Activated naive CD8-positive, alpha-beta T cell treated with anti-CD3 and anti-CD28 coated beads, Interleukin-2, amount 10 ng/mL, durations not matched to agents 7 days and 5 days (primary cell): ENCODE results near the gene TKT. TPM values are rescaled to one million over a fixed set of nuclear protein-coding genes. Genes with fewer than 3 reads are reported as not detected.
A peak's percentile ranks its signal among the peaks of the same experiment; 100 is the strongest.

Experiments
- ATAC-seq: fragments of 150-1000 bp; cut with Tn5 transposase; one replicate; pipeline ENCODE4 v1.10.0; 2021; ENCODE audit warnings: low read depth, moderate library complexity
- POLR2A ChIA-PET: fragments of 350-600 bp; sonication (Branson Sonifier 250); formaldehyde crosslinking; loops from one replicate; lab custom pipeline; 2021; ENCODE audit warnings: antibody characterized with exemption; lab: Charles Lee
- DNase-seq: peaks from one replicate; pipeline ENCODE4 v3.0.0; 2021
- H3K27ac Mint-ChIP-seq: one replicate; pipeline ENCODE4 v1.8.0; 2022; ENCODE audit warnings: mild to moderate bottlenecking, mixed read lengths
- H3K27me3 Mint-ChIP-seq: one replicate; pipeline ENCODE4 v1.8.0; 2022; ENCODE audit warnings: mild to moderate bottlenecking, moderate library complexity, mixed read lengths
- H3K36me3 Mint-ChIP-seq: one replicate; pipeline ENCODE4 v1.8.0; 2021; ENCODE audit warnings: mild to moderate bottlenecking, mixed read lengths
- H3K4me1 Mint-ChIP-seq: one replicate; pipeline ENCODE4 v1.8.0; 2021; ENCODE audit warnings: mixed read lengths
- H3K4me3 Mint-ChIP-seq: one replicate; pipeline ENCODE4 v1.8.0; 2022; ENCODE audit warnings: mild to moderate bottlenecking, moderate library complexity, mixed read lengths
- H3K9me3 Mint-ChIP-seq: one replicate; pipeline ENCODE4 v1.8.0; 2021; ENCODE audit warnings: mixed read lengths
- total RNA-seq, 2 experiments: library from RNA; stranded (reverse); gene quantifications; one replicate each; pipeline ENCODE4 v1.2.3, GENCODE V29; 2021

The TKT gene
- total RNA-seq, 2 experiments from 2014 or later: 204 to 210 TPM

DNA sequence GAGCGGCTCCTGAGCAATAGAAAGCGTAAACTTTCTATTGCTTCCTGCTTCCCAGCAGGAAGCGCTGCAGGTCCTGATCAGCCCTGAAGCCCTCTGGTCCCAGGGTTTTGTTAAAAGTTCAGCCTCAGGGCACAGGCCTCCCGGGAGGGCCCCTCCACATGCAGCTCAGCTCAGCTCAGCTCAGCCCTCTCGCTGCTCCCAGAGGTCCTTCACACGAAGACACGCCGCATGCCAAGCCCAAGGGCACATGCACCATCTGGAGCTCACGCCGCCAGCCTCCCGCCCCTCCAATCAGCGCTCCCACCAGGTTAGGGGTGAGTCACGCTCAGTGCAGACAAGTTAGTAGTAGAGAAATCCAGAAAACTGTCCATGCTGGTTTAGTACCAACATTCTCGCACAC, 12.7 kb downstream of the TKT start:
- POLR2A ChIA-PET: no interaction called here
- H3K4me1 Mint-ChIP-seq: peaks cover 15% of the 10 kb centered on the region
- no peak overlapping the region for H3K27ac Mint-ChIP-seq
- DNase-seq: no peak
- H3K4me3 Mint-ChIP-seq: no peak overlapping the region
- H3K9me3 Mint-ChIP-seq: no peaks in the 10 kb centered on the region
- H3K27me3 Mint-ChIP-seq: no peaks in the 10 kb centered on the region
- ATAC-seq: no peak
- H3K36me3 Mint-ChIP-seq: peaks cover 19% of the 10 kb centered on the region

DNA sequence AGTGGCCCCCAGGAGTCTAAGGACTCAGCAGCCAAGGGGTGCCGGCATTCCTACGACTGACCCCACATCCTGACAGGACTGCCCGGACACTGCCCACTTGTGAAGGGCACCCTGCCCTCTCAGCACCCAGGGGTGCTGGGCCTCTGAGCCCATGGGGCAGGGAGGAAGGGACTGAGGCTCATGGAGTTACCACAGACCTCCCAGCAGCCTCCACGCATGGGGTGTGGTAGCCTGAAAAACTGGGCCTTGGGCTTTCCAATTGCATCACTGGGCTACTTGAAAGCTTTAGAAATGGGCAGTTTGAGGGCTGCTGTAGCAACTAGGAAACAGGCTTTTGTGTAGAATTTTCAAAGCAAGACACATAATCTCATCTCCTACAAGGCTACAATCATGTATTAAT, 13.2 kb downstream of the TKT start:
- peaks cover 18% of the 10 kb centered on the region for H3K36me3 Mint-ChIP-seq
- no peaks in the 10 kb centered on the region for H3K9me3 Mint-ChIP-seq
- H3K4me3 Mint-ChIP-seq: no peak overlapping the region
- ATAC-seq: no peak
- no peak overlapping the region for H3K27ac Mint-ChIP-seq
- no peaks in the 10 kb centered on the region for H3K27me3 Mint-ChIP-seq
- H3K4me1 Mint-ChIP-seq: peaks cover 11% of the 10 kb centered on the region
- POLR2A ChIA-PET: no interaction called here
- no peak for DNase-seq

DNA sequence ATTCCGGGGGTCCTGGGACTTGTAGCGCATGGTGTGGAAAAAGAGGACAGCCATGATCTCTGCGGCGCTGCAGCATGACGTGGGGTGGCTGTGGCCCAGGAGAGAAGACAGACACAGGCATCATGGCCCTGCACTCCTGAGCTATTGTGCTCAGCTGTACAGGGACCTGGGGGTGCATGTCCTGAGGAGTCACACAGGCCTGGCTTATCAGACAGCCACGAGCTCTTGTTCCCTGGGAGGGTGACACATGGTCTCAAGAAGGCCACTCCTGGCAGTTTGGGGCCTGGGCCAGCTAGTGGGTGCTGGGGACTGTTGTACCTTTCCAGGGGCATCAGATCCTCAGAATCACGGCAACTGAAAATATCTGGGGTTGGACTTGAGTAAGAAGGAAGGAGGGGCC, 13.7 kb downstream of the TKT start:
- no peak overlapping the region for H3K4me3 Mint-ChIP-seq
- H3K4me1 Mint-ChIP-seq: peaks cover 10% of the 10 kb centered on the region
- H3K36me3 Mint-ChIP-seq: peaks cover 17% of the 10 kb centered on the region
- H3K9me3 Mint-ChIP-seq: no peaks in the 10 kb centered on the region
- peak overlapping the region; percentile 40 for H3K27ac Mint-ChIP-seq
- no peak for DNase-seq
- no peak for ATAC-seq
- no peaks in the 10 kb centered on the region for H3K27me3 Mint-ChIP-seq
- POLR2A ChIA-PET: no interaction called here

DNA sequence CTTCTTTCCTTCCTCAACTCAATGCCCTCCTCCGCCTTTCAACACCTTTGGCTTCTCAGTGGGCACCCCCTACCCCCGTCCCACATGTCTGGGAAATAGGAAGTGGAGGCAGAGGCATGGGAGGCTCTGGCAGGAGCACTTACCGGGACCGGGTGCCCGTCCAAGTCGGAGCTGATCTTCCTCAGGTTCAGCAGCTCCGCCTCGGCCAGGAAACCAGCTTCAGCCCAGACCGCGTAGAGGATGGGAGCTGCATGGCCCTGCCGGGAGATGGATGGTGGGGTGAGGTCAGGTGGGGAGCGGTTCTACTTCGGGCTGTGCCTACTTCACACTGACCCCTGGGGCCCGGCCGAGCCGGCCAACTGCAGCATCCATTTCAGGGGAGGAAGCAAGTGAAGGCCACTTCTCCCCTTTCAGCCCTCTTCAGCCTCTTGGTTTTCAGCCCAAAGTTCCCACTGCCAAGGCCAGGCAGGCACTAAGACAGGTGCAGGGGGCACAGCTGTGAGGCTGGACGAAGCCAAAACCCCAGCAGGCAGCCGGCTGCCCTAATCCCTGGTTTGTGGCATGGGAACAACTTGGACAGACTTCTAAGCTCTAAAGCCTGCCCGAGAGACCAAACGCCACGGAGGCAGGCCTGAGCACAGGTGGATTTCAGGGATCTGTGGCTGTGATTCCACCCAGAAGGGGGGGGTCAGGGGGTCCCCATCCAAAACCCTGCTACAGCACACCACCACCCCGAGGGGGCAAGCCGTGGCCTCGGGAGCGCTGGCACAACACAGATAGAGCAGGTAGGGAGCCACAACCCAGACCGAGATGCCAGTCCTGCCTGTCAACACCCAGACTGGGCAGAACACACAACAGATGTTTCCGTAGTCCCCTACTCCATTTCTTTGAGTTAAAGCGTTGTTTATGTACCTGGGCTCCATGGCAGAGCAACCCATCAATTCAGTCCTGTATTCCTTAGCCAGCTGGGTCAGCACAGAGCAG, 14.5 kb downstream of the TKT start:
- Mint-ChIP-seq H3K4me1 (peaks cover 14% of the 10 kb centered on the region), H3K36me3 (peaks cover 14% of the 10 kb centered on the region), H3K27ac (peak overlapping the region; percentile 58)

DNA sequence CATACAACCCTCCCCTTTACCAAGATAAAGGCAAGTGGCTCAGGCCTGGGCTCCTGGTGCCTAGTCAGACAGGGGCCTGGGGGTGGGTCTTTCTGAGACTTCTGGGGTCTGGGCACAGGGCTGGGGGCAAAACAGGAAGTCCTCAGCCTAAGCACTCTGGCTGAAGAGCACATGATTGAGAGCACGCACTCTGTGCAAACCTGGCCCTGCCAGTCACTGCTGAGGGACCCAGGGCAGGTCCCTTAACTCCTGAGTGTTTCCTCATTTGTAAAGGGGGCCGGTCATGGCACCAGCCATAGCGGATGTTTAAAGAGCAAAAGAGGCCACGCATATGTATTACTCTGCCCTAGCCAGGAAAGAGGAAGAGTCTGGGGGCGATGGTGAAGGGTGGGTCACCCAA, 16.0 kb downstream of the TKT start:
- Mint-ChIP-seq H3K27me3 (no peaks in the 10 kb centered on the region), H3K27ac (peak overlapping the region; percentile 6), H3K36me3 (peaks cover 7% of the 10 kb centered on the region), H3K9me3 (no peaks in the 10 kb centered on the region), H3K4me3 (no peak overlapping the region), H3K4me1 (peaks cover 16% of the 10 kb centered on the region)
- DNase-seq (no peak), ATAC-seq (no peak)
- POLR2A ChIA-PET: no interaction called here

More for the DNA sequence above, 14.5 kb downstream of the TKT start:
- DNase-seq: no peak
- ATAC-seq: no peak
- H3K27me3 Mint-ChIP-seq: no peaks in the 10 kb centered on the region
- no peaks in the 10 kb centered on the region for H3K9me3 Mint-ChIP-seq
- POLR2A ChIA-PET: no interaction called here
- H3K4me3 Mint-ChIP-seq: no peak overlapping the region

DNA sequence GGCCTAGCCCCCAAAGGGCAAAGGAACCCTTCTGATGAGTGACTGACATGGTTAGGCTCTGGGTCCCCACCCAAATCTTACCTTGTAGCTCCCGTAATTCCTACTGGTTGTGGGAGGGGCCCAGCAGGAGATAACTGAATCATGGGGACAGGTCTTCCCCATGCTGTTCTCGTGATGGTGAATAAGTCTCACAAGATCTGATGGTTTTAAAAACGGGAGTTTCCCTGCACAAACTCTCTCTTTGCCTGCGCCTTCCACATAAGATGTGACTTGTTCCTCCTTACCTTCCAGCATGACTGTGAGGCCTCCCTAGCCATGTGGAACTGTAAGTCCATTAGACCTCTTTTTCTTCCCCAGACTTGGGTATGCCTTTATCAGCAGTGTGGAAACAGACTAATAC, 16.9 kb downstream of the TKT start:
- Mint-ChIP-seq H3K27ac (no peak overlapping the region), H3K4me1 (peaks cover 24% of the 10 kb centered on the region), H3K9me3 (no peaks in the 10 kb centered on the region), H3K4me3 (no peak overlapping the region), H3K27me3 (no peaks in the 10 kb centered on the region), H3K36me3 (peaks cover 7% of the 10 kb centered on the region)
- no peak for ATAC-seq
- POLR2A ChIA-PET: no interaction called here
- DNase-seq: no peak

DNA sequence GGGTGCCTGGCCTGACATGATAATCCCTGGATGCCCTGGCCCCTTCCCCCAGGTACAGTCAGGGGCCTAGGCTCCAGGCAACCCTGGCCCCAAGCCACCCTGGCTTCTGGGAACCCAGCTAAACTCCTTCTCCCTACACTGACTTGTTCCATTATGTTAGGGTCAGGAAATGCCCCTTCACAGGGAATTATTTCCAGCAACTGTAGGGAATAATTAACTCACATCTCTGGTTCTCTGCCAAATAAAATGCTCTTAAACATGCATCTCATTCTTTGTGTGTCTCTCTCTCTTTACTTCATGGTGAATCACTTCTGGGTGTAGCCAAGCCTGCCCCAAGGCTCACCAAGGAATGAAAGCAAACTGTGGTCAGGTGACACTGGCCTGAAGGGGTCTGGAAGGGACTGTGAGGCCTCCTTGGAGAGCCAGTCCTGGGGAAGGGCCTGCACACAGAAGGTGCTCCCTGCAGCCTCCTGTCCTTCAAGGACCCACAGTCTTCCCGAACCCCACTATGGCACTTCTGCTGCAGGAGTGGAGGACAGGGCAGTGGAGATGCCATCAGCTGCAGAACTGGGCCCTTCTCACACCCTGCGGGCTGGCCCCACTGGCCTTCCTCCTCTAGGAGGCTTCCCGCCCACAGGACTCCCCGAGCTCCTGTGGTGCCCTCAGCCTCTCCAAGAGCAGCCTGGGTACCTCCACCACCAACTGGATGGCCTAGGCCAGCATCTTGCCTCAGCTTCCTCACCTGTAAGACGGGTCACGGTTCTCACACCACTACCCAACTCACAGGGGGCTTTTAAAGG, 17.6 kb downstream of the TKT start:
- Mint-ChIP-seq H3K36me3 (peaks cover 7% of the 10 kb centered on the region), H3K27me3 (no peaks in the 10 kb centered on the region), H3K9me3 (no peaks in the 10 kb centered on the region), H3K4me1 (peaks cover 24% of the 10 kb centered on the region), H3K4me3 (no peak overlapping the region), H3K27ac (peak overlapping the region; percentile 70)
- POLR2A ChIA-PET: no interaction called here
- ATAC-seq (no peak), DNase-seq (no peak)

DNA sequence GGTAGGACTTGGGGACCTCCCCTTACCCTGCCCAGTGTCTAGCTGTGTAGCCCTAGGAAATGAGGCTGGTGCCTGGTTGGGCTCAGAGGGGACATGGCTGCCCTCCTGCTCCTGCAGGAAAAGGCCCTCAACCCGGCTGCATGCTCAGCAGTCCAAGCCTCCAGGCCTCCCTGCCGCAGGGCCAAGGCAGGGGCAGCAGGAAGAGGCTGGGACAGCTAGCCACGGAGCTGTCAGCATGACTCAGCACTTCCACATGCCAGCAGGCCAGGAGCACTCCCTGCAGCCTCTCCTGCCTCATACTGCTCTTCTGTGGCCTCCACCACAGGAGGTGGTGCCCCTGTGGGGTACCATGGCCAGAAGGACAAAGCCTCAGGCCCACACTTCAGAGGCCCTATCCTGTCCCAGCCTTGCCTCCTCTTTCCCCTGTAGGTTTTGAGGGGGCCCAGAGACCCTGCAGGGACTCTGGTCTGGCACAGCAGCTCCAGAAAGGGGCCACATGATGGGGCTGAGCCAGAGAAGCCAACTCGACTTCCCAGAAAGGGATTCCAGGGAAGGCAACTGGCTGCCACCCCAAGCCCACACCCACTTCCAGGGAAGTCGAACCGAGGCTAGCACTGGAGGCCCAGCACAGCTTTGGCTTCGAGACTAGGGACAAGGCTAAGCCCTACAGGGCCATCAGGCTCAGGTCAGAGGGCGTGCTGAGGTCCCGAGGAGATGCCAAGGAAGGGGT, 19.5 kb downstream of the TKT start:
- DNase-seq (no peak), ATAC-seq (peak; percentile 16)
- Mint-ChIP-seq H3K27ac (peak overlapping the region; percentile 71), H3K36me3 (peaks cover 13% of the 10 kb centered on the region), H3K9me3 (no peaks in the 10 kb centered on the region), H3K4me3 (no peak overlapping the region), H3K27me3 (no peaks in the 10 kb centered on the region), H3K4me1 (peaks cover 24% of the 10 kb centered on the region)
- POLR2A ChIA-PET: interaction anchor here (0.5 to 1.4 kb wide), 3 partner anchors 14 to 51 kb away, joined by 3 to 4 read pairs (median 3); no protein-coding TSS in a partner anchor

DNA sequence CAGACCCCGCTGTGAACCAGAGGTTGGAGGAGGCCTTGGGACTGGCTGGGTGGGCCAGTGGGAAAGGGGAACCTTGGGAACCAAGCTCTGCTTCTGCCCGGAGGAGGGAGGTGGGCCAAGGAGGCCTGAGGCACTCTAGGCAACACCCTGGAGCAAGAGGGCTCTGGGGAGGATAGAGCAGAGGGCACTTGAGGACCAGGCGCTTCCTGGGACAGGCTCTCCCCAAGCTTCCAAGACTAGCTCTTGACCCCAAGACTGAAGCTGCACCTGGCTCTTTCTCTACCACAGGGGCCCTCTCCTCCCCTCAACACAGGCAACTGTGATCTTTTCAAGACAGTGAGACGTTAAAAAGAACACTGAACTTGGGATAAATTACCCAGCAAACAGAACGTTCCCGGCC, 20.3 kb downstream of the TKT start:
- Mint-ChIP-seq H3K36me3 (peaks cover 13% of the 10 kb centered on the region), H3K4me1 (peaks cover 24% of the 10 kb centered on the region), H3K27ac (peak overlapping the region; percentile 81), H3K9me3 (no peaks in the 10 kb centered on the region), H3K27me3 (no peaks in the 10 kb centered on the region), H3K4me3 (no peak overlapping the region)
- no peak for ATAC-seq
- POLR2A ChIA-PET: interaction anchor here (1.4 to 1.9 kb wide), 3 partner anchors 12 to 19 kb away, joined by 3 to 10 read pairs (median 5); no protein-coding TSS in a partner anchor
- DNase-seq: no peak

DNA sequence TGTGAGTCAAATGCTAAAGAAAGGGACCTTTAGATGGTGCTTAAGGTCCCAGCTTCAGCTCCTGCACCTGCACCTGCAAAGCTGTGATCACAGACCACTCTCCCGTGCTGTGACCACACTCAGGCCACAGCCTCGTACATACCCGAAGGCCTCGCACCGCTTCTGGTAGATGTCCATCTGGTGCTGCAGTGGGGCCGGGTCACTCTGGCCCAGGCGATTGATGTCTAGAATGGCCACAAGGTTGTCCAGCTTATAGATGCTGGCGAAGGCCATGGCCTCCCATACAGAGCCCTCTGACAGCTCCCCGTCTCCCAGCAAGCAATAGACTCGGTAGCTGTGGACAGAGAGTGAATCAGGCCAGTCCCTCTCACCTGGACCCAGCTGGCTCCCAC, 21.0 kb downstream of the TKT start:
- no peaks in the 10 kb centered on the region for H3K27me3 Mint-ChIP-seq
- no peaks in the 10 kb centered on the region for H3K9me3 Mint-ChIP-seq
- H3K27ac Mint-ChIP-seq: peak overlapping the region; percentile 81
- H3K4me1 Mint-ChIP-seq: peaks cover 24% of the 10 kb centered on the region
- DNase-seq: no peak
- no peak for ATAC-seq
- POLR2A ChIA-PET: interaction anchor here (1.2 to 1.9 kb wide), 5 partner anchors 13 to 113 kb away, joined by 3 to 10 read pairs (median 5); partner anchors contain the start of gene DCP1A
- peak overlapping the region; percentile 47 for H3K4me3 Mint-ChIP-seq
- H3K36me3 Mint-ChIP-seq: peaks cover 12% of the 10 kb centered on the region

DNA sequence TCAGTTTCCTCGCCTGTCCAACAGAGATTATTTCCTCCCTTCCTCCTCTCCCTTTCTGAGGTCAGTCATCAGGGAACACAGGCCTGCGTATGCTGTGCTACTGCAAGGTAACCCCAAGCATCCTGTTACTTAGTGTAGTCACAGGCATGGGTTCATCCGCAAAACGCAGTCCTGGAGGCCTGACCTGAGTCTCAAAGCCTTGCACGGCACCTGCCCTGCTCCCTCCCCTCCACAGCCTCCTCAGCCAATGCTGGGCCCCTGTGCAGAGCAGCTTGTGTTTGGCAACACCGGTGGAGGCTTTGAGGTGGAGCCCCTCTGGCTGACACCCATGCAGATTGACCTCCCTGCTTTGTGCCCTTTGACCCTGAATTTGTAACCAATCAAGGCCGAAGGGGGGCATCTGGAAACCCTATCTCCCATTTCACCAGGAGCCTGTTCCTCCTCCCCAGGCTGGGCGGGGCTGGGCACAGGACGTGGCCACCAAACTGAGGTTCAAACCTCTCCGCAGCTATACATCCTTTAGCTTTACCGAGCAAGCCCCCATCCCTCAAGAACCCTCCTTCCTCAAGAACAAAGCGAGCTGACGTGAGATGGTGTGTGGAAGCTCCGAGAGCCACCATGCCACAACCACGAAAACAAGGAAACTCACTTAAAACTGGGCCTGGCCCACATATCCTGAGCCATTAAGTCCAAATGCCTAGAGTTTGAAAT, 21.5 kb downstream of the TKT start:
- POLR2A ChIA-PET: interaction anchor here (1.2 to 1.9 kb wide), 5 partner anchors 14 to 113 kb away, joined by 3 to 10 read pairs (median 5); partner anchors contain the start of gene DCP1A
- peak; percentile 76 for ATAC-seq
- H3K36me3 Mint-ChIP-seq: peaks cover 12% of the 10 kb centered on the region

DNA sequence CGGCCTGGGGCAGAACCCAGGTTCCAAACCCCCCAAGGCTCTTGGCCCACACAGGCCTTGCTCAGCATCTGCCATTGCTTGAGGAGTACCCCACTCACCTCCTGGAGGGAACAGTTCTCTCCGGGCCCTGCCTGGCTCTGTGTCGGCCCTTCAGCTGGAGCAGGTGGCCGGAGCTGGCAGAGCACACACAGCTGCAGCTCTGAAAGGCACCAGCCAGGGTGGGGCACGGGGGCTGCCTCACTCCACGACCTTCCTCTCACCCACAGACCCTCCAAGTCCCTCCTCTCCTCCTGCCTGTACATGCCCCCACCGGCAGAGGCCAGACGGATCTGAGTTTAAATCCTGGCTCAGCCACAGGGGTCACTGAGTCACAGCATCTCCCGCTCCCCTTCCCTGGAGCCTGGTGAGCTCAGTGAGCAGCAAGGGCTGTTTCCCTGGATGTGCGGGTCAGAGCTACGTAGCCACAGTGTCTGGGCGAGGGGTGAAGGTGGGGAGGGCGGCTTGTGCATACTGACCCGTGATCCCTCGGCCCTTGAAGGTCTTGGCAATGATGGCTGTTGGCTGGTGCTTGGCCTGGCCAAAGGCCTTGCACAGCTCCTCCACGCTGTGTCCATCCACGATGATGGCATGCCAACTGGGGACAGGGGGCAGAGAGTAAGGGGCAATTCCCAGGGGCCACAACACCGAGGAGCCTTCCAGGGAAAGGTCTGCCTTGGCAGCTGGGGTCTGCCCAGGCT, 23.0 kb downstream of the TKT start:
- Mint-ChIP-seq H3K27ac (peak overlapping the region; percentile 9), H3K27me3 (no peaks in the 10 kb centered on the region), H3K4me3 (no peak overlapping the region), H3K36me3 (peaks cover 9% of the 10 kb centered on the region), H3K9me3 (no peaks in the 10 kb centered on the region), H3K4me1 (peaks cover 22% of the 10 kb centered on the region)
- DNase-seq (no peak), ATAC-seq (no peak)
- POLR2A ChIA-PET: no interaction called here

More for the DNA sequence above, 21.5 kb downstream of the TKT start:
- Mint-ChIP-seq H3K4me1 (peaks cover 24% of the 10 kb centered on the region), H3K9me3 (no peaks in the 10 kb centered on the region), H3K27me3 (no peaks in the 10 kb centered on the region), H3K27ac (peak overlapping the region; percentile 81), H3K4me3 (peak overlapping the region; percentile 48)
- peak; percentile 63 for DNase-seq
